NCI-H2029 (cell line): ENCODE measurements around the gene PAPSS2.
"Not testable (repeated sequence)": the region's sequence is repeated elsewhere in the genome, so short reads cannot be mapped to it uniquely, and the experiment has no call there.

ENCODE experiments used
- DNase-seq: peaks from one replicate; lab custom pipeline; 2025; lab: John Stamatoyannopoulos, UW

PAPSS2 gene

GRCh38 chr10:87659571-87660483 is at the start of gene PAPSS2:
Gene PAPSS2, plus strand, starts transcription at chr10:87659878. Its CDS starts 104 bp downstream, at chr10:87659982.
- DNase-seq = no peak

GRCh38 chr10:87611341-87611740 is 48.3 kb upstream of the PAPSS2 start:
- DNase-seq = not testable (repeated sequence)

GRCh38 chr10:87612115-87612514 is 47.6 kb upstream of the PAPSS2 start:
- no peak for DNase-seq

- no peak for DNase-seq
Measured at GRCh38 chr10:87613751-87614150, 45.9 kb upstream of the PAPSS2 start.

- DNase-seq = no peak
Measured at GRCh38 chr10:87615856-87616255, 43.8 kb upstream of the PAPSS2 start.

- DNase-seq = no peak
Measured at GRCh38 chr10:87617503-87617902, 42.2 kb upstream of the PAPSS2 start.

GRCh38 chr10:87618566-87619423 is 40.9 kb upstream of the PAPSS2 start:
- no peak for DNase-seq

- DNase-seq = no peak
Measured at GRCh38 chr10:87619705-87620104, 40.0 kb upstream of the PAPSS2 start.

GRCh38 chr10:87621440-87621839 is 38.2 kb upstream of the PAPSS2 start:
- DNase-seq = not testable (repeated sequence)

- no peak for DNase-seq
Measured at GRCh38 chr10:87622314-87623004, 37.2 kb upstream of the PAPSS2 start.

- no peak for DNase-seq
Measured at GRCh38 chr10:87623191-87623590, 36.5 kb upstream of the PAPSS2 start.

GRCh38 chr10:87625661-87626060 is 34.0 kb upstream of the PAPSS2 start:
- no peak for DNase-seq

- DNase-seq = no peak
Measured at GRCh38 chr10:87626422-87626892, 33.2 kb upstream of the PAPSS2 start.

- DNase-seq = no peak
Measured at GRCh38 chr10:87630171-87630570, 29.5 kb upstream of the PAPSS2 start.

- no peak for DNase-seq
Measured at GRCh38 chr10:87632454-87632853, 27.2 kb upstream of the PAPSS2 start.

GRCh38 chr10:87634311-87634710 is 25.4 kb upstream of the PAPSS2 start:
- no peak for DNase-seq

- DNase-seq = no peak
Measured at GRCh38 chr10:87635498-87636312, 24.0 kb upstream of the PAPSS2 start.

GRCh38 chr10:87636313-87636915 is 23.3 kb upstream of the PAPSS2 start:
- DNase-seq = no peak

- DNase-seq = no peak
Measured at GRCh38 chr10:87639493-87639892, 20.2 kb upstream of the PAPSS2 start.

GRCh38 chr10:87640043-87640442 is 19.6 kb upstream of the PAPSS2 start:
- DNase-seq = no peak

- no peak for DNase-seq
Measured at GRCh38 chr10:87642486-87642885, 17.2 kb upstream of the PAPSS2 start.
